Measurements from ENCODE around the gene P3R3URF. TPM values are rescaled to one million over a fixed set of nuclear protein-coding genes. Genes with fewer than 3 reads are reported as not detected.
"Not testable (repeated sequence)": the region's sequence is repeated elsewhere in the genome, so short reads cannot be mapped to it uniquely, and the experiment has no call there.

The P3R3URF gene
- not detected for total RNA-seq
- polyA plus RNA-seq (ENCODE audit: insufficient read length in 6 of 6): not detected
- long read RNA-seq, donor 1: 0 reads
- long read RNA-seq, donor 2: 0 reads
- long read RNA-seq, donor 3: 0 reads
- long read RNA-seq, donor 4: 0 reads
- long read RNA-seq, donor 5: 0 reads
- long read RNA-seq, donor 6: 0 reads
- long read RNA-seq, donor 7: 0 reads
- long read RNA-seq, donor 8: 0 reads
- long read RNA-seq, donor 9: 0 reads
- long read RNA-seq, donor 10: 0 reads
- long read RNA-seq, donor 11: 0 reads
- long read RNA-seq, donor 12: 0 reads

- no peaks in the 10 kb centered on the region for H3K9me3 ChIP-seq
- no peak within 1 kb of the TSS for H3K4me3 ChIP-seq
- ATAC-seq (no peak), DNase-seq (no peak)
- H3K27me3 ChIP-seq: no peaks in the 10 kb centered on the region
- H3K4me1 ChIP-seq: peaks cover 19 to 40% of the 10 kb centered on the region in 2 donors
- TF ChIP-seq CTCF (IDR thresholded peaks at IDR 0.05): no peak
- H3K27ac ChIP-seq: peak within 1 kb of the TSS; percentile 17 to 75
- intact Hi-C loops (cut with DNase I): no loop called here
- no peaks in the 10 kb centered on the region for H3K36me3 ChIP-seq
These were observed at the start of gene P3R3URF for GRCh38 chr1:46176211-46176865. Gene P3R3URF, minus strand, starts transcription at chr1:46176488. Its CDS starts 17 bp downstream, at chr1:46176471.

GRCh38 chr1:46224966-46225365 lies 48.7 kb upstream of the P3R3URF start:
- DNase-seq: no peak
- no peak for TF ChIP-seq CTCF (IDR thresholded peaks at IDR 0.05)
- Histone ChIP-seq H3K9me3 (no peaks in the 10 kb centered on the region), H3K36me3 (no peaks in the 10 kb centered on the region), H3K4me1 (no peaks in the 10 kb centered on the region), H3K27ac (no peak overlapping the region), H3K27me3 (no peaks in the 10 kb centered on the region), H3K4me3 (no peak overlapping the region)
- no peak for ATAC-seq
- intact Hi-C loops (cut with DNase I): loop anchor here in 1 of 2 donors (5.0 kb wide), 1 partner anchor 188 kb away; no protein-coding TSS in a partner anchor

GRCh38 chr1:46223472-46223943 lies 47.2 kb upstream of the P3R3URF start:
- DNase-seq (peak in 3 of 4 donors; percentile 42 to 79 (median 63)), ATAC-seq (peak; percentile 99)
- peak; percentile 88 to 90 for TF ChIP-seq CTCF (IDR thresholded peaks at IDR 0.05)
- Histone ChIP-seq H3K27me3 (no peaks in the 10 kb centered on the region), H3K4me3 (no peak overlapping the region), H3K9me3 (no peaks in the 10 kb centered on the region), H3K4me1 (no peaks in the 10 kb centered on the region), H3K27ac (no peak overlapping the region), H3K36me3 (no peaks in the 10 kb centered on the region)
- intact Hi-C loops (cut with DNase I): loop anchor here in 1 of 2 donors (5.0 kb wide), 1 partner anchor 186 kb away; no protein-coding TSS in a partner anchor

GRCh38 chr1:46223055-46223454 lies 46.8 kb upstream of the P3R3URF start:
- intact Hi-C loops (cut with DNase I): loop anchor here in 1 of 2 donors (5.0 kb wide), 1 partner anchor 186 kb away; no protein-coding TSS in a partner anchor
- not testable (repeated sequence) for H3K4me3 ChIP-seq, H3K27ac ChIP-seq, H3K9me3 ChIP-seq, DNase-seq, ATAC-seq, H3K4me1 ChIP-seq, H3K27me3 ChIP-seq, H3K36me3 ChIP-seq

- ATAC-seq (no peak), DNase-seq (no peak)
- intact Hi-C loops (cut with DNase I): loop anchor here in 1 of 2 donors (5.0 kb wide), 1 partner anchor 184 kb away; no protein-coding TSS in a partner anchor
- Histone ChIP-seq H3K4me3 (no peak overlapping the region), H3K9me3 (no peaks in the 10 kb centered on the region), H3K27ac (no peak overlapping the region), H3K4me1 (no peaks in the 10 kb centered on the region), H3K36me3 (no peaks in the 10 kb centered on the region), H3K27me3 (no peaks in the 10 kb centered on the region)
- TF ChIP-seq CTCF (IDR thresholded peaks at IDR 0.05): no peak
These were observed 45.5 kb upstream of the P3R3URF start for GRCh38 chr1:46221749-46222148.

All from left lung (tissue), 14 donors.